Small intestine (tissue), 7 donors: Measurements from ENCODE around the gene FBN2. TPM values are rescaled to one million over a fixed set of nuclear protein-coding genes. Genes with fewer than 3 reads are reported as not detected.

Source experiments
- DNase-seq, 2 donors: peaks; one replicate each; pipeline versions ENCODE4 v3.0.0 to v3.0.0-alpha.2; 2013
- FAIRE-seq: peaks from 2 replicates; lab custom pipeline; 2012; peaks lifted over from hg19 to GRCh38; lab: Jason Lieb, UNC
- H3K27ac ChIP-seq, 3 donors: one replicate each; pipeline ENCODE4 v1.5.1; 2013; ENCODE audit warnings: low read length in 2 of 3, mild to moderate bottlenecking in 2 of 3, control low read depth in 1 of 3, inconsistent platforms in 1 of 3, low read depth in 1 of 3, moderate library complexity in 1 of 3
- H3K27me3 ChIP-seq, 3 donors: one replicate each; pipeline ENCODE4 v1.6.1; 2013; ENCODE audit warnings: low read length in 3 of 3, inconsistent platforms in 1 of 3; ENCODE audit not compliant: control insufficient read depth in 3 of 3, insufficient read depth in 3 of 3
- H3K36me3 ChIP-seq, 3 donors: one replicate each; pipeline ENCODE4 v1.6.1; 2013; ENCODE audit warnings: low read length in 3 of 3, inconsistent platforms in 1 of 3, low read depth in 1 of 3, mild to moderate bottlenecking in 1 of 3, moderate library complexity in 1 of 3; ENCODE audit not compliant: control insufficient read depth in 3 of 3, insufficient read depth in 2 of 3
- H3K4me1 ChIP-seq, 3 donors: one replicate each; pipeline ENCODE4 v1.6.1; 2013; ENCODE audit warnings: low read length in 2 of 3, inconsistent platforms in 1 of 3, low read depth in 1 of 3, mild to moderate bottlenecking in 1 of 3, moderate library complexity in 1 of 3; ENCODE audit not compliant: control insufficient read depth in 3 of 3, insufficient read depth in 2 of 3
- H3K4me3 ChIP-seq, 3 donors: one replicate each; pipeline ENCODE4 v1.5.1; 2013; ENCODE audit warnings: low read length in 3 of 3, control low read depth in 1 of 3, inconsistent platforms in 1 of 3, low read depth in 1 of 3, mild to moderate bottlenecking in 1 of 3, moderate library complexity in 1 of 3
- H3K9me3 ChIP-seq, 2 donors: one replicate each; pipeline ENCODE4 v1.6.1; 2013; ENCODE audit warnings: low read depth in 1 of 2, low read length in 1 of 2; ENCODE audit not compliant: control insufficient read depth in 2 of 2, insufficient read depth in 1 of 2
- WGBS, 3 donors: extraction: QIAGEN DNeasy Blood & Tissue Kit; methylation state at CpG; one replicate each; pipeline ENCODE4 v1.1.7; 2013; 5-methylcytosine and 5-hydroxymethylcytosine counted together
- polyA plus RNA-seq, 4 donors: library from polyadenylated mRNA; stranded (reverse) in 3 of 4; unstranded in 1 of 4; fragments of 200-250 nt in 3 of 4; fragments of 120-200 nt in 1 of 4; gene quantifications; one replicate each; pipeline versions ENCODE4 v1.2.1 to v1.2.3, GENCODE V29; 2013
- donor health status: healthy with polysubstance abuse.
- donor health status: control.
- donor health status: control.
- donor health status: Bipolar disorder and iron deficiency.
- donor health status: healthy.

Gene FBN2
- polyA plus RNA-seq, 4 donors, result under 0.01 to 16.9 (median 0.21) TPM; not detected in 1

DNA sequence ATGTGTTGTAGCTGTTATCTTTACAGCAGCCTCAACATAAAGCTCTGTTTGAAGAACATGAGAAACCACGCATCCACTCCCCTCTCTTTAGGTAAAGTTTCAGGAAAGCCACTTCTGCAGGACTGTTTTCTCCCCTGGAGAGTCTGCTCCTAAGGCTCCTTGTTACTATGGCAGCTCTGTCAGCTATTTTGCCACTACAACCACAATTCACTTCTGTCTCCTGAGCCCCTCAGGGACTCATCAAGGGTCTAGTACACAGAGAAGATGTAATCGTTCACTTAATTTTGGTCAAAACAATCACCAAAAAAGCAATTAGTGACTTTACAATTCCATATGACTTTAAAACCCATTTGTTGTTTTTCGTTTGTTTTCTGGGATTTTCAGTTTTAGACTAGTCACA is 157.7 kb downstream of the FBN2 start:
- Histone ChIP-seq H3K9me3 (no peaks in the 10 kb centered on the region), H3K36me3 (no peaks in the 10 kb centered on the region), H3K4me3 (no peak overlapping the region), H3K27me3 (no peaks in the 10 kb centered on the region), H3K27ac (no peak overlapping the region), H3K4me1 (no peaks in the 10 kb centered on the region)
- 58 to 72% (median 67%) methylated on average over 3 of the region's 3 CpGs for WGBS, 3 donors
- DNase-seq (no peak), FAIRE-seq (no peak)

DNA sequence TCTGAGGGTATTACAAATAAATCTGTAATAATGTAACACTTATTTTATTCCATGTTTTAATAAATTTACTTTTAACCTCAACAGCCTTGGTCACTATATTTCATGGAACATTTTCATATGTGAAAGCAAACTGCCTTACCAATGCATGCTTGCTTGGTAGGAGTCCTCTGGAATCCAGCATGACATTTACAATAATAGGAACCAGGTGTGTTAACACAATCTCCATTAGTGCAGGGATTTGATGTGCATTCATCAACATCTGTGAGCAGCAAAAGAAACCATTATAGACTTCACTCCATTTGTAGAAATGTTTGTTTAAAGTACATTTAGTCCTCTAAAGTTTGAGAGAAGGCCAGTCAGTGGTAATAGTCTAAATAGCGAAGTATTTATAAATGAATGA is 159.4 kb downstream of the FBN2 start:
- DNase-seq (no peak), FAIRE-seq (no peak)
- no peaks in the 10 kb centered on the region for H3K27me3 ChIP-seq
- no peak overlapping the region for H3K27ac ChIP-seq
- no peaks in the 10 kb centered on the region for H3K4me1 ChIP-seq
- H3K36me3 ChIP-seq, result peaks cover 0 to 3% (median 0%) of the 10 kb centered on the region in 3 donors
- no peak overlapping the region for H3K4me3 ChIP-seq
- no peaks in the 10 kb centered on the region for H3K9me3 ChIP-seq
- 71 to 88% (median 73%) methylated on average over 1 of the region's 1 CpG for WGBS, 3 donors

DNA sequence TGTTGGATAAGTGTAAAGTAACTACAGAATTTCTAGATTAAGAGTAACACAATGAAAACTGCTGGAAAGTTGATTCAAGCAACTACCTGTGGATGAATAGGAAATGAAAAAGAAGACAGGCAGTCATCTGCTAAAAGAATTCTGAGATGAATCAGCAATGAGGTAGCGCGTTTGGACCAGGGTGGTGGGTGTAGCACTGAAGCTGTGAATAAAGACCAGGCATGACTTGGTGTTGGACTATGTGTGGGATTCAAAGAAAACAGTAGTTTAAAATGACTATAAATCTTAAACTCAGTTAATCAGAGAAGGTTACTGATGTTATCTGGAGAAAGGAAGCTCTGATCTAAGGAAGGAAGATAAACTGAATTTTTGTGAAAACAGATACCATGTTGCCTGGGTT is 159.8 kb downstream of the FBN2 start:
- peaks cover 0 to 3% (median 0%) of the 10 kb centered on the region in 3 donors for H3K36me3 ChIP-seq
- no peaks in the 10 kb centered on the region for H3K4me1 ChIP-seq
- FAIRE-seq (no peak), DNase-seq (no peak)
- H3K4me3 ChIP-seq, result no peak overlapping the region
- H3K27me3 ChIP-seq, result no peaks in the 10 kb centered on the region
- H3K27ac ChIP-seq, result no peak overlapping the region
- WGBS, 3 donors, result 81 to 92% (median 92%) methylated on average over 2 of the region's 2 CpGs
- H3K9me3 ChIP-seq, result no peaks in the 10 kb centered on the region

DNA sequence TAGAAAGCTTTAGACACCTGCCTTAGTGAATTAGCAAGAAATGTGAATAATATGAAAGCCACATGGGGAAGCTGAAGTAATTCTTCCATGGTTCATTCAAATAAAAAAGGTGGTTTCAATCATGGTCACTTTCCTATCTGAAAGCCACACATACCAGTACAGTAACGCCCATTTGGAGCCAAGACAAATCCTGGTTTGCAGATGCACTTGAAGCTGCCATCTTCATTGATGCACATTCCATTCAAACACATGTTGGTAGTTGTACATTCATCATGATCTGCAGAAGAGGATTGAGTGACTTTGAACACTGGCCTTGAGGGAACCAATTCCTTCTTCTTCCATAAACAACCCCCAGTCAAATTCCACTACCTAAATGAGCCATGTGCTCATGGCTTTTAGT is 161.5 kb downstream of the FBN2 start:
- DNase-seq (no peak), FAIRE-seq (no peak)
- H3K36me3 ChIP-seq, result peaks cover 0 to 3% (median 0%) of the 10 kb centered on the region in 3 donors
- no peaks in the 10 kb centered on the region for H3K4me1 ChIP-seq
- 11 to 73% (median 20%) methylated on average over 1 of the region's 1 CpG for WGBS, 3 donors
- no peak overlapping the region for H3K27ac ChIP-seq
- H3K4me3 ChIP-seq, result no peak overlapping the region
- no peaks in the 10 kb centered on the region for H3K9me3 ChIP-seq
- H3K27me3 ChIP-seq, result no peaks in the 10 kb centered on the region

DNA sequence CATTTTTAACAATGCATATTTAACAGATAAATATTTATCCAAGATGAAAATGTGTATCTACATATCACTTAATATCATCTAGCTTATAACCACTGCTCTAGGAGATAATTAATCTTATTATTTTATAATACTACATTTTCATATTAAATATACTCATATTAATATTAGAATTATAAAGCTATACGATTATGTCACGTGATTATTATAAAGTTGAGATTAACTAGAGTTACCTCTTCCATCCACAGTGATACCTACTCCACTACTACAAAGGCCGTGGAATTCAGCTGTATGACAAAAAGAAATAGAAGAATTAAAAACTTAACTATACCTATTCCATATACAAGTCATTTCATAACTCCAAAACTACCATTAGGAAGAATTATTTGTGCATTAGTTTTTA is 171.9 kb downstream of the FBN2 start:
- Histone ChIP-seq H3K4me1 (no peaks in the 10 kb centered on the region), H3K9me3 (no peaks in the 10 kb centered on the region), H3K36me3 (peaks cover 0 to 2% (median 0%) of the 10 kb centered on the region in 3 donors), H3K4me3 (no peak overlapping the region), H3K27me3 (no peaks in the 10 kb centered on the region), H3K27ac (no peak overlapping the region)
- DNase-seq (no peak), FAIRE-seq (no peak)
- 78 to 89% (median 81%) methylated on average over 3 of the region's 3 CpGs for WGBS, 3 donors

DNA sequence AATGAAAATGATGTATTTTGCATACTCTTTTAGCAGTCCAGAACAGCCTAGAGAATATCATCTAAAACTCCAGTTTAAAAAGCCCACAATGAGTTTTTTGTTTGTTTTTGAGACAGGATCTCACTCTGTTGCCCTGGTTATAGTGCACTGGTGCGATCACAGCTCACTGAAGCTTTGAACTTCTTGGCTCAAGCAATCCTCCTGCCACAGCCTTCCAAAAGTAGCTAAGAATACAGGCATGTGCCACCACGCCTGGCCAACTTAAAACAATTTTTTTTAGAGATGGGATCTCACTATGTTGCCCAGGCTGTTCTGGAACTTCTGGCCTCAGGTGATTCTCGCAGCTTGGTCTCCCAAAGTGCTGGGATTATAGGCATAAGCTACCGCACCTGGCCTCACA is 175.7 kb downstream of the FBN2 start:
- WGBS, 3 donors, result 67 to 68% (median 67%) methylated on average over 4 of the region's 4 CpGs
- H3K36me3 ChIP-seq, result no peaks in the 10 kb centered on the region
- H3K9me3 ChIP-seq, result no peaks in the 10 kb centered on the region
- H3K4me3 ChIP-seq, result no peak overlapping the region
- H3K27ac ChIP-seq, result no peak overlapping the region
- H3K27me3 ChIP-seq, result no peaks in the 10 kb centered on the region
- FAIRE-seq (no peak), DNase-seq (no peak)
- H3K4me1 ChIP-seq, result no peaks in the 10 kb centered on the region

DNA sequence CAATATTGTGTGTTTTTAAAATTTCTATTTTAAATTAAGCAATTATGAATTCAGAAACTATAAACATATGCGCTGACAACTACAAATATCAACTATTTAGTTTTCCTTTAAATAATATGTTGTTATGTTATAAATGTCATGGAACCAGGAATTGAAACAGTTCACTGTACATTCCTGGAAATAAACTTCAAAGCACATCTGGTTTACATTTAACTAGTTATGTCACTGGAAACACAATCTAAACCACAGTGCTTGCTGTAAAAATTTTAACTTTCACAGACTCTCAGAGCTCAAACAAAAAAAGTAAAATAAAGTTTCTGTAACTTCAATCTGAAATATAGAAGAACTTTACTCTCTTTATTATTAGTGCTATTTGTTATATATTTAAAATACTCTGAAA is 179.2 kb downstream of the FBN2 start:
- no peaks in the 10 kb centered on the region for H3K9me3 ChIP-seq
- FAIRE-seq (peak; percentile 26), DNase-seq (no peak)
- H3K36me3 ChIP-seq, result no peaks in the 10 kb centered on the region
- H3K4me1 ChIP-seq, result no peaks in the 10 kb centered on the region
- H3K27me3 ChIP-seq, result no peaks in the 10 kb centered on the region
- no peak overlapping the region for H3K27ac ChIP-seq
- 87 to 88% (median 88%) methylated on average over 1 of the region's 1 CpG for WGBS, 3 donors
- H3K4me3 ChIP-seq, result no peak overlapping the region

DNA sequence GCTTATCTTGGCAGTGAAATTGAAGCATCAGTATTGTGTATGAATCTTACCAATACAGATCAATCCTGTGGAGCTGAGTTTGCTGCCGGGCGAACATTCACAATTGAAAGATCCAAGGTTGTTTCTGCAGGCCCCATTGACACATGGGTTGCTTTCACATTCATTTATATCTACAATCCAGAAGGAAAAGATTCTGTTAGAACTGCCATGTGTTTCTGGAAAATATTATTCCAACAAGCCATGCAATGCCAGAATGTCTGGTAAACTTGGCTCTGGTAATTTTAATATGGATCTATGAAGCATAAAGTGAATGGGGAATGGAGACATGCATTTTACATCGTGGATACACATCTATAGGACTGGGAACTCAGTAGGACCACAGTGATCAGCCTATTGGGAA is 180.8 kb downstream of the FBN2 start:
- Histone ChIP-seq H3K9me3 (no peaks in the 10 kb centered on the region), H3K27me3 (no peaks in the 10 kb centered on the region), H3K4me3 (no peak overlapping the region), H3K4me1 (no peaks in the 10 kb centered on the region), H3K36me3 (no peaks in the 10 kb centered on the region), H3K27ac (no peak overlapping the region)
- 81 to 88% (median 85%) methylated on average over 3 of the region's 3 CpGs for WGBS, 3 donors
- DNase-seq, result no peak
- no peak for FAIRE-seq

DNA sequence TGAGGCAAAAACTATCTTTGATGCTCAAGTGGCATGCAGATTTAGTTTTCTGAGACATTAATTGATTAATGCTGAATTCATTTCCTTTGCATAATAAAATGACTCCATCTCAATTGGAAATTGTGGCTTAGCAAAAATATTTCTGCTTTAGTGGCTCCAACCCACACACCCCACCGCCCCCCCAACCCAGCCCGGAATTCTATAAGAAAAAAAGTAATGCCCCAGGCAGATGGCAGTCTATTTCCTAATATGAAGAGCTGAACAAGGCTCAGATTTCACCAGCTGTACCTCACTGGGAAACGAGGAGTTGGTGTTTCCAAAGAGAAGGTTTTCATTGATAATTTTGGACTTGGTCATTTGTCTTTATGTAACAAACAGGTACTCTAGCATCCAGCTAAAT is 182.1 kb downstream of the FBN2 start:
- no peak overlapping the region for H3K27ac ChIP-seq
- no peaks in the 10 kb centered on the region for H3K9me3 ChIP-seq
- H3K4me1 ChIP-seq, result no peaks in the 10 kb centered on the region
- DNase-seq, result no peak
- no peak for FAIRE-seq
- H3K4me3 ChIP-seq, result no peak overlapping the region
- H3K36me3 ChIP-seq, result no peaks in the 10 kb centered on the region
- WGBS, 3 donors, result 79 to 87% (median 80%) methylated on average over 3 of the region's 3 CpGs
- no peaks in the 10 kb centered on the region for H3K27me3 ChIP-seq
